GM12891 (cell line): Measurements from ENCODE around the gene CCDC80.
"Not testable (repeated sequence)": the region's sequence is repeated elsewhere in the genome, so short reads cannot be mapped to it uniquely, and the experiment has no call there.

Experiments
- DNase-seq: peaks from one replicate; pipeline ENCODE4 v3.0.0; 2011; ENCODE audit warnings: low spot score; ENCODE audit not compliant: insufficient read length
- FAIRE-seq: peaks from 2 replicates; lab custom pipeline; 2011; peaks lifted over from hg19 to GRCh38; lab: Jason Lieb, UNC
- PAX5 ChIP-seq: IDR thresholded peaks from 2 replicates; pipeline ENCODE4 v1.6.1; 2011; ENCODE audit warnings: low read length, moderate library complexity, mild to moderate bottlenecking; ENCODE audit not compliant: insufficient read depth, severe bottlenecking
- POLR2A ChIP-seq: IDR thresholded peaks from 2 replicates; pipeline ENCODE4 v1.6.1; 2011; ENCODE audit warnings: low read depth, low read length, control low read depth
- POLR2AphosphoS5 ChIP-seq: IDR thresholded peaks from 2 replicates; pipeline ENCODE4 v1.6.1; 2011; ENCODE audit warnings: low read depth, low read length, control low read depth
- POU2F2 ChIP-seq: IDR thresholded peaks from 2 replicates; pipeline ENCODE4 v1.6.1; 2011; ENCODE audit warnings: low read depth, mild to moderate bottlenecking, control low read depth, low read length, moderate library complexity
- SPI1 ChIP-seq: IDR thresholded peaks from 2 replicates; pipeline ENCODE4 v1.6.1; 2011; ENCODE audit warnings: low read depth, low read length, control low read depth
- TAF1 ChIP-seq: IDR thresholded peaks from 2 replicates; pipeline ENCODE4 v1.6.1; 2011; ENCODE audit warnings: low read depth, low read length, control low read depth

Gene CCDC80

DNA sequence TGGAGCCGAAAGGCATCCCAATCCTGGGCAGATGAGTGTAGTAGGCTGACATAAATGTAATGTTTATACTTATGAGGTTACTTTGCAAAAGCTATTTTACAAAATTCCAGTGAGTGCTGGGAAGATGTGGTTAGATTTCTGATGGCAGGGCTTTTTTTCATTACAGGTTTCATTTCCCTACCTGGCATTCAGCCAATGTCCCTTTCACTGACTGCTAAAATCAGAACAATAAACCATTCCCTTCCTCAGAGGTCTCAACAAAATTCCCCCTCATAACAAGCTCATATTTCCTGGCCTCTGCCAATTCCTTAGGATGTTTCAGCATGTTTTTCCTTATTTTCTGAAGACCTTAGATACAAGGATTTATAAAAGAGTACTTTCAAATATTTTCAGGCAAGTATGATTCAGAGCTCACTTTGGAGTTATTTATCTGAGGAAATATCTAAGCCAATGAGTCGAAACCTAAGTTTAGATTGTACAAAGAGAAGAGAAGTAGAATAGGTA, 40.9 kb upstream of the CCDC80 start:
- DNase-seq (no peak), FAIRE-seq (no peak)
- TF ChIP-seq POLR2AphosphoS5 = no peak
- 0 out of 2 replicates have a peak, but pooled peaks have one; percentile 11 for TF ChIP-seq SPI1

- FAIRE-seq (peak; percentile 97), DNase-seq (peak; percentile 50)
- 0 out of 2 replicates have a peak, but pooled peaks have one; percentile 34 for TF ChIP-seq POLR2AphosphoS5
- TF ChIP-seq POU2F2 = peak; percentile 97
- peak; percentile 99 for TF ChIP-seq SPI1
- no peak for TF ChIP-seq POLR2A
- no peak for TF ChIP-seq TAF1
- TF ChIP-seq PAX5 = peak; percentile 64
These were observed 35.8 kb upstream of the CCDC80 start for GRCh38 chr3:112676659-112677234.

DNA sequence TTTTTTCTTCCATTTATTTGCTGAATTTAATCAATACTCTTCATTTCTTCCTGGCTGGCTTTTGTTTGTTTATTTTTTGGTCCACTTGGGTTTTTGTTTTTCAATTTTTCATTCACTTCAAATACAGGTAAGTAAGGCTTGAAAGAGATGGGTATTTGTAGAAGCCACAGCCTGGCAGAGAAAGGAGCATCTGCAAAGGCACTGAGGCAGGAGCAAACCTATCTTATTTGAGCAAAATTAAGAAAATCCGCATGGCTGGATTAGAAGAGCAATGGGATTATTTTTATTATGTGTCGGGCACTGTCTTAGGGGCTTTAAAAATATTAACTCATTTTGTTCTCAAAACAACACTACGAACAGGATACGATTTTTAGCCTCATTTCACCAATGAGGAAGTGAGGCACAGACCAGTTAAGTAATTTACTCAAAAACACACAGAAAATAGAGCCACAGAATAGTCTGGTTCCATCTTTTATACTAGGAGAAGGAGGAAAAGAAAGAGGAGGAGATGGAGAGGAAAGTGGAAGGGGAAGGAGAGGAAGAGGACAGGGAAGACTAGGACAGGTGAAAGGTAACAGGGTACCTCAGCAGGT, 35.1 kb upstream of the CCDC80 start:
- peak; percentile 76 for TF ChIP-seq SPI1
- TF ChIP-seq POU2F2 = no peak
- DNase-seq (no peak), FAIRE-seq (peak; percentile 40)

DNA sequence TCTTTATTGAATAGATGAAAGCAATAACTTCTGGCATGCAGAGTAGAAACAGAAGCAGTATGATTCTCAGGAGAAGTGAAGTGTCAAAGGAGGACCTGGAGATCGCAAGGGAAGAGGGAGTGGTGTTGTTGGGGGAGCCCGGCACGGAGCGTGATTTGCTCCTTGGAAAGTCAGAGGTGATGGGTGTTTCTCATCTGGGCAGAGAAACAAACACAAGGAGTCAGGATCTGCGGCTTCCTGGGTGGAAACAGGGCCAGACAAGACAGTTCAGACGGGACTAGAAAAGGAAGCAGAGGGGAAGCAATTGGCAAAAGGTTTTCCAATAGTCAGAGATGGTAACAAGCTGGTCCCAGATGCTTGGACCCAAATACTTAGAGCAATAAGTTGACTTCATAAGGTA, 34.4 kb upstream of the CCDC80 start:
- DNase-seq = no peak
- TF ChIP-seq PAX5 (no peak), TAF1 (no peak), SPI1 (no peak), POU2F2 (no peak), POLR2A (no peak), POLR2AphosphoS5 (no peak)
- FAIRE-seq = no peak

DNA sequence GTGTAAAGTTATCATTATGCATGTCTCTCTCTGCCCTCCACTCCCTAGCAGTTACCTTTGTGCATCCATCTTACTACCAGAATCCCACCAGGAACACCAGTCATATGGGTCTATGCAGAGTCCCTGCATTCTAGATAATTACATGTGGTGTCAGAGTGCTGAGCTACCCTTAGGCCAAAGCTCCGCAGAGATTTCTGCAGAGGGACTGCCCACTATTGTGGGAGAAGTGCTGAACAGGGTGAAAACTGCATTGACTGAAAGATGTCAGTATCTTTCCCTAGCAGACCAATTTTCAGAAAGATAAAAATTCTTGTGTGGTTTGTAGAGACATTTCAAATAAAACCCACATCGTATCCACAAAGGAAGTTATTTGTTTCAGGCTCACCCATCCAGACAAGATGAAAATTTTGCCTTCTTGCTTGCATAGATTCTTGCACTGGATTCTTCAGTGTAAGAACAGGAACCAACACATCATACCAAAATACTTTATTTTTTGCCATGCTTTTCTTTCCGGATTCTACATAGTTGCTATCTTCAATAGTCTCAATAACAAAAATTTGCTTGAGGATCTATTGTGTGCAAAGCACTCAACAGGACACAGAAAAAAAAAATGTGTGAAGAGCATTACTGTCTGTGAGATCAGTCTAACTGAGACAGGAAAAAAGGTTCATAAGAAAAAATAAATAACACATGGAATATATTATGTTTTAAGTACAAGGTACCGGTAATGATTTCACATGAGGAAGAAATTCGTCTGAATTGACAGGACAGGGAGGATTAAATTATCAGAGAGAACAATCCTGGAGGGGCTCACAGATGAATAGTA, 32.0 kb upstream of the CCDC80 start:
- TF ChIP-seq POLR2A = no peak
- TF ChIP-seq SPI1 = no peak
- no peak for TF ChIP-seq POU2F2
- TF ChIP-seq POLR2AphosphoS5 = no peak
- no peak for TF ChIP-seq PAX5
- no peak for TF ChIP-seq TAF1
- no peak for DNase-seq
- FAIRE-seq = peak; percentile 41

GRCh38 chr3:112671930-112672715, 31.2 kb upstream of the CCDC80 start:
- DNase-seq = no peak
- no peak for TF ChIP-seq POU2F2
- TF ChIP-seq TAF1 = no peak
- no peak for TF ChIP-seq SPI1
- no peak for TF ChIP-seq PAX5
- no peak for TF ChIP-seq POLR2A
- TF ChIP-seq POLR2AphosphoS5 = no peak
- FAIRE-seq = peak; percentile 35

DNA sequence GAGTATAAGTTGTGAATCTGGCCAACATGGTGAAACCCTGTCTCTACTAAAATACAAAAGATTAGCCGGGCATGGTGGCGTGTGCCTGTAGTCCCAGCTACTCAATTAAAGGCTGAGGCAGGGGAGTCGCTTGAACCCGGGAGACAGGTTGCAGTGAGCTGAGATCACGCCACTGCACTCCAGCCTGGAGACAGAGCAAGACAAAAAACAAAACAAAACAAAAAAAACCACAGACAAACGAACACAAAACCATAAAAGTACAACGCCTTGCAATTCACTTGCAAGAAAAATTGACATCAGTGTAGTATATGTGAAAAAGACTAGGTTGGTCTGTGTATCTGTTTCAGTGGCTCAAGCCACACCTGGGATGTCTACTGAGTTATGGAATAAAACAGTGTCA, 29.9 kb upstream of the CCDC80 start:
- FAIRE-seq (no peak), DNase-seq (no peak)
- TF ChIP-seq SPI1 (no peak), TAF1 (no peak), POLR2A (no peak), POLR2AphosphoS5 (no peak), POU2F2 (no peak), PAX5 (no peak)

DNA sequence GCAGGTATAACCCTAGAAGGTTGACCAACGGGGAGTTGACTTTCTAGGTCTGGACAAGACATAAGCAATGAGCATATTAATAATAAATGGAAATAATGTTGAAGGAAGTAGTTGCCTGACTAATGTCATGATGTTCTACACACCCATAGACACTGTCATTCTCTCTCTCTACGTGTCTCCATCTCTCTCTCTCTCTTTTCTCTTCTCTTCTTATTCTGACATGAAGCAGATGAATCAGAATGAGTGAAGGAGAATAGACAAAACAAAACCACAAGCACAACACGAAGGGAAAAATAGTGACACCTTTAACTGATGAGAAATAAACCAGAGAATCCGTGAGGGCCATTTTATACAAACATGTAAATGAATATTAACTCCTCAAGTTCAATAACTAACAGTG, 26.7 kb upstream of the CCDC80 start:
- no peak for TF ChIP-seq TAF1
- DNase-seq = no peak
- no peak for FAIRE-seq

GRCh38 chr3:112665009-112665408, 24.1 kb upstream of the CCDC80 start:
- not testable (repeated sequence) for FAIRE-seq, DNase-seq

- no peak for DNase-seq
These were observed 15.1 kb upstream of the CCDC80 start for GRCh38 chr3:112656043-112656442.

More at GRCh38 chr3:112656043-112656442, 15.1 kb upstream of the CCDC80 start:
- FAIRE-seq = no peak
- TF ChIP-seq POU2F2 (no peak), SPI1 (no peak), POLR2AphosphoS5 (no peak), TAF1 (no peak), PAX5 (no peak), POLR2A (no peak)
